Measurements from ENCODE around the gene FAAP20. TPM values are rescaled to one million over a fixed set of nuclear protein-coding genes. Genes with fewer than 3 reads are reported as not detected.

The FAAP20 gene
- total and polyA plus RNA-seq, 9 of the 15 experiments (the other 6 are each of a cell fraction or from before 2014, with no cell fraction given) = 0.58 to 143 (median 9.9) TPM

- TF ChIP-seq PHF21A (IDR thresholded peaks at IDR 0.05; ENCODE audit: borderline replicate concordance, low read depth) = 0 out of 2 replicates have a peak, but pooled peaks have one; percentile 48
- TF ChIP-seq, protein P1, sequence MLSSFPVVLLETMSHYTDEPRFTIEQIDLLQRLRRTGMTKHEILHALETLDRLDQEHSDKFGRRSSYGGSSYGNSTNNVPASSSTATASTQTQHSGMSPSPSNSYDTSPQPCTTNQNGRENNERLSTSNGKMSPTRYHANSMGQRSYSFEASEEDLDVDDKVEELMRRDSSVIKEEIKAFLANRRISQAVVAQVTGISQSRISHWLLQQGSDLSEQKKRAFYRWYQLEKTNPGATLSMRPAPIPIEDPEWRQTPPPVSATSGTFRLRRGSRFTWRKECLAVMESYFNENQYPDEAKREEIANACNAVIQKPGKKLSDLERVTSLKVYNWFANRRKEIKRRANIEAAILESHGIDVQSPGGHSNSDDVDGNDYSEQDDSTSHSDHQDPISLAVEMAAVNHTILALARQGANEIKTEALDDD (IDR thresholded peaks at IDR 0.05) = no peak
- TF ChIP-seq GTF2A2 (tag; IDR thresholded peaks at IDR 0.05) = no peak
- TF ChIP-seq CBFA2T2 (conservative IDR thresholded peaks at IDR 0.05) = 0 out of 2 replicates have a peak, but pooled peaks have one; percentile 23
- TF ChIP-seq, protein P2, sequence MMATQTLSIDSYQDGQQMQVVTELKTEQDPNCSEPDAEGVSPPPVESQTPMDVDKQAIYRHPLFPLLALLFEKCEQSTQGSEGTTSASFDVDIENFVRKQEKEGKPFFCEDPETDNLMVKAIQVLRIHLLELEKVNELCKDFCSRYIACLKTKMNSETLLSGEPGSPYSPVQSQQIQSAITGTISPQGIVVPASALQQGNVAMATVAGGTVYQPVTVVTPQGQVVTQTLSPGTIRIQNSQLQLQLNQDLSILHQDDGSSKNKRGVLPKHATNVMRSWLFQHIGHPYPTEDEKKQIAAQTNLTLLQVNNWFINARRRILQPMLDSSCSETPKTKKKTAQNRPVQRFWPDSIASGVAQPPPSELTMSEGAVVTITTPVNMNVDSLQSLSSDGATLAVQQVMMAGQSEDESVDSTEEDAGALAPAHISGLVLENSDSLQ (IDR thresholded peaks at IDR 0.05) = peak; percentile 47
- TF ChIP-seq POLR2B (IDR thresholded peaks at IDR 0.05; ENCODE audit: low read depth, partially characterized antibody) = peak; percentile 91
- TF ChIP-seq, protein P3, sequence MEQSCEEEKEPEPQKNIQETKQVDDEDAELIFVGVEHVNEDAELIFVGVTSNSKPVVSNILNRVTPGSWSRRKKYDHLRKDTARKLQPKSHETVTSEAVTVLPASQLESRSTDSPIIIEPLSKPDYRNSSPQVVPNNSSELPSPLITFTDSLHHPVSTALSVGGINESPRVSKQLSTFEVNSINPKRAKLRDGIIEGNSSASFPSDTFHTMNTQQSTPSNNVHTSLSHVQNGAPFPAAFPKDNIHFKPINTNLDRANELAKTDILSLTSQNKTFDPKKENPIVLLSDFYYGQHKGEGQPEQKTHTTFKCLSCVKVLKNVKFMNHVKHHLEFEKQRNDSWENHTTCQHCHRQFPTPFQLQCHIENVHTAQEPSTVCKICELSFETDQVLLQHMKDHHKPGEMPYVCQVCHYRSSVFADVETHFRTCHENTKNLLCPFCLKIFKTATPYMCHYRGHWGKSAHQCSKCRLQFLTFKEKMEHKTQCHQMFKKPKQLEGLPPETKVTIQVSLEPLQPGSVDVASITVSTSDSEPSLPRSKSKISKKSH (CRISPR knock-in tag; IDR thresholded peaks at IDR 0.05) = no peak
- TF ChIP-seq E2F3 (CRISPR knock-in tag; IDR thresholded peaks at IDR 0.05) = peak; percentile 53
- no peak for TF ChIP-seq MCM5 (IDR thresholded peaks at IDR 0.05; ENCODE audit: low read depth)
- 0 out of 2 replicates have a peak, but pooled peaks have one; percentile 18 for TF ChIP-seq GATAD2A (IDR thresholded peaks at IDR 0.05)
- peak; percentile 93 for TF ChIP-seq SUPT5H (IDR thresholded peaks at IDR 0.05)
- TF ChIP-seq SMAD1 (IDR thresholded peaks at IDR 0.05; ENCODE audit: low read depth, low read length, partially characterized antibody) = peak; percentile 58
- peak; percentile 22 for TF ChIP-seq BRD9 (IDR thresholded peaks at IDR 0.05; ENCODE audit: low read depth, partially characterized antibody)
- peak; percentile 84 for TF ChIP-seq POLR2AphosphoS5 (IDR thresholded peaks at IDR 0.05; ENCODE audit: control insufficient read depth, insufficient read depth, low read depth, low read length)
- TF ChIP-seq SMAD4 (CRISPR knock-in tag; conservative IDR thresholded peaks at IDR 0.05) = peak; percentile 63; the same call in 1 of the 2 replicates
- peak; percentile 23 for TF ChIP-seq RBBP5 (IDR thresholded peaks at IDR 0.05; ENCODE audit: borderline replicate concordance, insufficient read depth, low read length, poor library complexity, severe bottlenecking)
- peak; percentile 11; the same call in 1 of the 2 replicates for TF ChIP-seq EP300 (IDR thresholded peaks at IDR 0.05; ENCODE audit: low read length)
- TF ChIP-seq KDM2B (CRISPR knock-in tag; IDR thresholded peaks at IDR 0.05) = no peak
- TF ChIP-seq KHSRP (IDR thresholded peaks at IDR 0.05) = no peak
These were observed 4.7 kb upstream of the FAAP20 start (continued) for GRCh38 chr1:2199042-2199810.
